Esophagus squamous epithelium (tissue), 4 donors: ENCODE measurements around the gene RASGRP4.
A peak's percentile ranks its signal among the peaks of the same experiment; 100 is the strongest.

Experiments used
- CTCF ChIP-seq, 6 experiments: fragments of 450-650 bp in 4 of 6; fragments of 200-600 bp in 2 of 6; sonication (generic) in 2 of 6; IDR thresholded peaks; one replicate each; pipeline ENCODE4 v1.5.1; 2016 to 2019; ENCODE audit warnings: antibody characterized with exemption in 6 of 6, mild to moderate bottlenecking in 4 of 6, moderate library complexity in 4 of 6
- POLR2A ChIP-seq, 4 donors: fragments of 450-650 bp; IDR thresholded peaks; one replicate each; pipeline ENCODE4 v1.6.1; 2017; ENCODE audit warnings: antibody characterized with exemption in 4 of 4, mild to moderate bottlenecking in 4 of 4, moderate library complexity in 3 of 4

GRCh38 chr19:38394488-38394887, 31.5 kb downstream of the RASGRP4 start:
- TF ChIP-seq POLR2A (IDR thresholded peaks at IDR 0.05) (peak in 1 of 4 donors; percentile 16), CTCF (IDR thresholded peaks at IDR 0.05) (no peak)
